Progenitor cell of endocrine pancreas (in vitro differentiated cells): ENCODE data around the gene GUCY1A2. TPM values are rescaled to one million over a fixed set of nuclear protein-coding genes. Genes with fewer than 3 reads are reported as not detected.
"Not testable (repeated sequence)": the region's sequence is repeated elsewhere in the genome, so short reads cannot be mapped to it uniquely, and the experiment has no call there.

Experiments used
- DNase-seq: peaks from one replicate; pipeline ENCODE4 v3.0.0; 2021; ENCODE audit warnings: low spot score; ENCODE audit not compliant: unreplicated experiment
- H3K27ac Mint-ChIP-seq: 2 replicates; pipeline ENCODE4 v1.8.0; 2021; ENCODE audit warnings: mild to moderate bottlenecking, moderate library complexity, mixed read lengths
- H3K27me3 Mint-ChIP-seq: 2 replicates; pipeline ENCODE4 v1.8.0; 2021; ENCODE audit warnings: mixed read lengths
- H3K36me3 Mint-ChIP-seq: 2 replicates; pipeline ENCODE4 v1.8.0; 2022; ENCODE audit warnings: mixed read lengths; ENCODE audit not compliant: insufficient read depth
- H3K4me1 Mint-ChIP-seq: 2 replicates; pipeline ENCODE4 v1.8.0; 2021; ENCODE audit warnings: low read depth, mixed read lengths
- H3K4me3 Mint-ChIP-seq: 2 replicates; pipeline ENCODE4 v1.8.0; 2021; ENCODE audit warnings: low read depth, mild to moderate bottlenecking, moderate library complexity, mixed read lengths
- H3K9me3 Mint-ChIP-seq: 2 replicates; pipeline ENCODE4 v1.8.0; 2021; ENCODE audit warnings: low read depth, mixed read lengths
- total RNA-seq: library from RNA; stranded (reverse); gene quantifications from 2 replicates; pipeline ENCODE4 v1.2.1, GENCODE V29; 2021
- TF ChIP-seq, protein P1 (sequence below): fragments of 200-600 bp; sonication (generic); IDR thresholded peaks from one replicate; pipeline ENCODE4 v1.5.0; 2021; ENCODE audit warnings: antibody characterized with exemption, mild to moderate bottlenecking; ENCODE audit not compliant: unreplicated experiment

Gene GUCY1A2
- total RNA-seq, 1 donor from 2014 or later = 38.5 TPM

DNA sequence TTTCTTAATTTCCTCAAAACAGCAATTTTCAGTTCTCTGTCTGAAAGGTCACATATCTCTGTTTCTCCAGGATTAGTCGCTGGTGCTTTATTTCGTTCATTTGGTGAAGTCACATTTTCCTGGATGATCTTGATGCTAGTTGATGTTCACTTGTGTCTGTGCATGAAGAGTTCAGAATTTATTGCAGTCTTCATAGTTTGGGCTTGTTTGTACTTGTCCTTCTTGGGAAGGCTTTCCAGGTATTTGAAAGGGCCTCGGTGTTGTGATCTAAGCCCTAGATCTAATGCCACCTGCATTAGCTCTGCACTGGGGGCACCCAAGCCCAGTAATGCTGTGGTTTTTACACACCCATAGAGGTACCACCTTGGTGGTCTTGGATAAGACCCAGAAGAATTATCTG, 228.9 kb downstream of the GUCY1A2 start:
- Mint-ChIP-seq H3K27me3 (no peaks in the 10 kb centered on the region), H3K36me3 (peaks cover 15% of the 10 kb centered on the region), H3K4me1 (no peaks in the 10 kb centered on the region)

DNA sequence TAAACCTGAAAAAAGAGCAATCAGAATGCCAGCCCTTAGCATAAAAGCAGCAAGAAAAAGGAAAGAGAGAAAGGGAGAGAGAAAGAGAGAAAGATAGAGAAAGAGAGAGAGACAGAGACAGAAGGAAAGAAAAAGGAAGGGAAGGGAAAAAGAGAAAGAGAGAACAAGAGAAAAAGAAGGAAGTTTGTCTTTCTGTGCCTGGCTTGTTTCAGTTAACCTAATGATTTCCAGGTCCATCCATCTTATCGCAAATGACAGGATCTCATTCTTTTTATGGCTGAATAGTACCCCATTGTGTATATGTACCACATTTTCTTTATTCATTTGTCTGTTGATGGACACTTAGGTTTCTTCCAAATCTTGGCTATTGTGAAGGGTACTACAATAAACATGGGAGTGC, 230.8 kb downstream of the GUCY1A2 start:
- Mint-ChIP-seq H3K36me3 (peaks cover 15% of the 10 kb centered on the region), H3K9me3 (peaks cover 16% of the 10 kb centered on the region), H3K4me3 (no peak overlapping the region), H3K27me3 (no peaks in the 10 kb centered on the region), H3K27ac (no peak overlapping the region), H3K4me1 (no peaks in the 10 kb centered on the region)
- TF ChIP-seq, protein P1, sequence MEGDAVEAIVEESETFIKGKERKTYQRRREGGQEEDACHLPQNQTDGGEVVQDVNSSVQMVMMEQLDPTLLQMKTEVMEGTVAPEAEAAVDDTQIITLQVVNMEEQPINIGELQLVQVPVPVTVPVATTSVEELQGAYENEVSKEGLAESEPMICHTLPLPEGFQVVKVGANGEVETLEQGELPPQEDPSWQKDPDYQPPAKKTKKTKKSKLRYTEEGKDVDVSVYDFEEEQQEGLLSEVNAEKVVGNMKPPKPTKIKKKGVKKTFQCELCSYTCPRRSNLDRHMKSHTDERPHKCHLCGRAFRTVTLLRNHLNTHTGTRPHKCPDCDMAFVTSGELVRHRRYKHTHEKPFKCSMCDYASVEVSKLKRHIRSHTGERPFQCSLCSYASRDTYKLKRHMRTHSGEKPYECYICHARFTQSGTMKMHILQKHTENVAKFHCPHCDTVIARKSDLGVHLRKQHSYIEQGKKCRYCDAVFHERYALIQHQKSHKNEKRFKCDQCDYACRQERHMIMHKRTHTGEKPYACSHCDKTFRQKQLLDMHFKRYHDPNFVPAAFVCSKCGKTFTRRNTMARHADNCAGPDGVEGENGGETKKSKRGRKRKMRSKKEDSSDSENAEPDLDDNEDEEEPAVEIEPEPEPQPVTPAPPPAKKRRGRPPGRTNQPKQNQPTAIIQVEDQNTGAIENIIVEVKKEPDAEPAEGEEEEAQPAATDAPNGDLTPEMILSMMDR = no peak
- no peak for DNase-seq

More for the DNA sequence above, 228.9 kb downstream of the GUCY1A2 start:
- DNase-seq = no peak
- peaks cover 16% of the 10 kb centered on the region for H3K9me3 Mint-ChIP-seq
- TF ChIP-seq, protein P1 = no peak
- H3K27ac Mint-ChIP-seq = no peak overlapping the region
- no peak overlapping the region for H3K4me3 Mint-ChIP-seq

DNA sequence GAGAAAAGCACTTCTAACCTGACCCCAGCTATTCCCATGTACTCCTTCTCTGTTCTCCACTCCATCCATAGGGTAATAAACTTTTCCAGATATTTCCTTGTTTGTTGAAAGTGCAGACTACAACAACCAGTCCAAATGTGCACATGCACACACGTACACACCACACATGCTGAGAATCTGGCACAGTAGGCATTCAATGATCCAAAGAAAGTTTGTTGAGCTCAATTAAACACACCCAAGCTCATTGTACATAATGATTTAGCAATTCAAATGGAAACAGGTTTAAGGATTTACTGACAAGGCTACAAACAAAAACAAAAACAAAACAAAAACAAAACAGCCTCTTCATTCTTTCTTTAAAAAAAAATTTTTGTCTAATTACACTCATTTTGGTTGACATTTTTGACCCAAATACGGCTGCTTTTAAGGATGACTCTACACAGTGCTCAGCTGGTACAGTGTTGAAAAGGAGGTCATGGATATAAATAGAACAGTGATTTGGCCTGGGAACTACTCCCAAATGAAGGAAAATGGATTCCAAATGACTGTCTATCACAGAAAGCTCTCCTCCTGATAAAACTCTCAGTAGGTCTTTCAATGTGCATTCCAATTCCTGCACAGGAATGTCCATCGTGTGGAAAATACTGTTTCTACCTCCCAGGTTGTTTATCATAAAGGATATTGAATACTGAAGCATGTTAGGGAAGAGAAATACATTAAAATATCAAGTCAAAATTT, 232.2 kb downstream of the GUCY1A2 start:
- H3K9me3 Mint-ChIP-seq = peaks cover 16% of the 10 kb centered on the region
- H3K36me3 Mint-ChIP-seq = peaks cover 16% of the 10 kb centered on the region
- H3K27ac Mint-ChIP-seq = no peak overlapping the region

DNA sequence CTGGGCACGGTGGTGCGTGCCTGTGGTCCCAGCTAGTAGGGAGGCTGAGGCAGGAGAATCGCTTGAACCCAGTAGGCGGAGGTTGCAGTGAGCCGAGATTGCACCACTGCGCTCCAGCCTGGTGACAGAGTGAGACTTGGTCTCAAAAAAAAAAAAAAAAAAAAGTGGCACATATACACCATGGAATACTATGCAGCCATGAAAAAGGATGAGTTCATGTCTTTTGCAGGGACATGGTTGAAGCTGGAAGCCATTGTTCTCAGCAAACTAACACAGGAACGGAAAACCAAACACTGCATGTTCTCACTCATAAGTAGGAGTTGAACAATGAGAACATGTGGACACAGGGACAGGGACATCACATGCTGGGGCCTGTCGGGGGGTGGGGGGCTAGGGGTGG, 241.0 kb downstream of the GUCY1A2 start:
- peaks cover 15% of the 10 kb centered on the region for H3K36me3 Mint-ChIP-seq
- H3K27me3 Mint-ChIP-seq, DNase-seq, H3K27ac Mint-ChIP-seq, H3K4me1 Mint-ChIP-seq, H3K9me3 Mint-ChIP-seq, H3K4me3 Mint-ChIP-seq: not testable (repeated sequence)

More for the DNA sequence above, 232.2 kb downstream of the GUCY1A2 start:
- DNase-seq = no peak
- H3K27me3 Mint-ChIP-seq = no peaks in the 10 kb centered on the region
- H3K4me3 Mint-ChIP-seq = no peak overlapping the region
- no peaks in the 10 kb centered on the region for H3K4me1 Mint-ChIP-seq
- TF ChIP-seq, protein P1 = no peak

DNA sequence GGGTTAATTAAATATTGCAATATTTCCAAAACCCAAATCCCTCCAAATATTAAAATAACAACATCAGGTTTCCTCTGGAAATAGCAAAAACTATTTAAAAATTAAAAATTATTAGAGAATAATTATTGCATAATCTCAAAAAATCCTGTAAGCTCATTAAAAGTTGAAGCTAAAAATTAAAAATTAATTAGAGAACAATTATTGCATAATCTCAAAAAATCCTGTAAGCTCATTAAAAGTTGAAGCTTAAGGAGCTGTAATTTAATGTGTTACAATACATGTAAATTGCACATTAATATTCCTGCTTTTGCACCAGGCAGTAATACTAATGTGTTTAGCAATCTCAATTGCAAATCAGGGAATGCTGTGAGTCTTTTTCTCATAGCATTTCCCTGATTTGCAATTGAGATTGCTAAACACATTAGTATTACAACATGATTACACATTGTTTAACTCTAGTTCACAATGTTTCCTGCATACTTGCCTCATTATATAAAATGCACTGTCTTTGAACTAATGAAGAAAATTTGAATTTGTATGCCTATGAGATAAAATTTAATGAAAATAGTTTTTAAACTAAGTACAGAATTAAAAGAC, 247.7 kb downstream of the GUCY1A2 start:
- DNase-seq = no peak
- TF ChIP-seq, protein P1 = no peak
- no peak overlapping the region for H3K27ac Mint-ChIP-seq
- H3K9me3 Mint-ChIP-seq = no peaks in the 10 kb centered on the region
- peaks cover 4% of the 10 kb centered on the region for H3K36me3 Mint-ChIP-seq
- H3K4me1 Mint-ChIP-seq = peaks cover 13% of the 10 kb centered on the region
- no peaks in the 10 kb centered on the region for H3K27me3 Mint-ChIP-seq
- no peak overlapping the region for H3K4me3 Mint-ChIP-seq
